A673 (cell line): ENCODE results near the gene STK17B.

Source experiments
- CTCF ChIP-seq: fragments of 300-800, 200-600 bp; sonication (generic); conservative IDR thresholded peaks from 2 replicates; pipeline ENCODE4 v1.5.1; 2017; ENCODE audit warnings: low read depth, mild to moderate bottlenecking, antibody characterized with exemption, low read length, moderate library complexity, mixed read lengths
- EZH2 ChIP-seq: fragments of 200-600 bp; sonication (generic); IDR thresholded peaks from 2 replicates; pipeline ENCODE4 v1.6.1; 2017; ENCODE audit warnings: borderline replicate concordance, low read depth, mild to moderate bottlenecking, mixed read lengths, antibody characterized with exemption, low read length; ENCODE audit not compliant: poor library complexity, severe bottlenecking

- no peak for TF ChIP-seq CTCF
- no peak for TF ChIP-seq EZH2
Measured at GRCh38 chr2:196195758-196196157, 24.4 kb upstream of the STK17B start.
